Ascending aorta (tissue), 2 donors: Measurements from ENCODE around the gene PDZRN3. TPM values are rescaled to one million over a fixed set of nuclear protein-coding genes. Genes with fewer than 3 reads are reported as not detected.
A peak's percentile ranks its signal among the peaks of the same experiment; 100 is the strongest.

Experiments
- DNase-seq, 2 donors: peaks; one replicate each; pipeline ENCODE4 v3.0.0-alpha.2; 2019; ENCODE audit warnings: low spot score in 2 of 2
- H3K27ac ChIP-seq, 2 donors: fragments of 200-600 bp; sonication (generic); one replicate each; pipeline ENCODE4 v1.5.1; 2016 to 2017; ENCODE audit warnings: mild to moderate bottlenecking in 1 of 2
- H3K27me3 ChIP-seq: fragments of 200-600 bp; sonication (generic); one replicate; pipeline ENCODE4 v1.5.1; 2017
- H3K36me3 ChIP-seq, 2 donors: fragments of 200-600 bp; sonication (generic); one replicate each; pipeline ENCODE4 v1.5.1; 2016
- H3K4me1 ChIP-seq, 2 donors: fragments of 200-600 bp; sonication (generic); one replicate each; pipeline ENCODE4 v1.5.1; 2016 to 2017; ENCODE audit warnings: mild to moderate bottlenecking in 1 of 2
- H3K4me3 ChIP-seq, 2 donors: fragments of 200-600 bp; sonication (generic); one replicate each; pipeline ENCODE4 v1.5.1; 2016 to 2017; ENCODE audit warnings: mild to moderate bottlenecking in 1 of 2
- H3K9me3 ChIP-seq, 2 donors: fragments of 200-600 bp; sonication (generic); one replicate each; pipeline ENCODE4 v1.5.1; 2016
- CTCF ChIP-seq, 3 experiments: fragments of 200-600 bp in 2 of 3; fragments of 450-650 bp in 1 of 3; sonication (generic) in 2 of 3; IDR thresholded peaks; one replicate each; pipeline ENCODE4 v1.5.1; 2016 to 2019; ENCODE audit warnings: antibody characterized with exemption in 3 of 3, mild to moderate bottlenecking in 1 of 3, moderate library complexity in 1 of 3
- intact Hi-C: fragments of 100-400 bp; cut with DNase I; formaldehyde crosslinking; loops from one replicate; pipeline ENCODE4 v1.15.1; 2023
- total RNA-seq: library from RNA; depleted of rRNA; stranded (reverse); fragments of >200 nt; gene quantifications from one replicate; pipeline ENCODE4 v1.1.0, GENCODE V29; 2016

Gene PDZRN3
- total RNA-seq, 1 donor from 2014 or later: 71.9 TPM

- Histone ChIP-seq H3K36me3 (peaks cover 27 to 61% of the 10 kb centered on the region in 2 donors), H3K4me3 (no peak overlapping the region), H3K4me1 (peaks cover 0 to 8% of the 10 kb centered on the region in 2 donors), H3K27ac (peak overlapping the region in 1 of 2 donors; percentile 54), H3K9me3 (no peaks in the 10 kb centered on the region), H3K27me3 (no peaks in the 10 kb centered on the region)
- no peak for DNase-seq
- intact Hi-C loops: no loop called here
- TF ChIP-seq CTCF (IDR thresholded peaks at IDR 0.05): no peak
Measured at GRCh38 chr3:73389117-73389813, 235.5 kb downstream of the PDZRN3 start.

DNA sequence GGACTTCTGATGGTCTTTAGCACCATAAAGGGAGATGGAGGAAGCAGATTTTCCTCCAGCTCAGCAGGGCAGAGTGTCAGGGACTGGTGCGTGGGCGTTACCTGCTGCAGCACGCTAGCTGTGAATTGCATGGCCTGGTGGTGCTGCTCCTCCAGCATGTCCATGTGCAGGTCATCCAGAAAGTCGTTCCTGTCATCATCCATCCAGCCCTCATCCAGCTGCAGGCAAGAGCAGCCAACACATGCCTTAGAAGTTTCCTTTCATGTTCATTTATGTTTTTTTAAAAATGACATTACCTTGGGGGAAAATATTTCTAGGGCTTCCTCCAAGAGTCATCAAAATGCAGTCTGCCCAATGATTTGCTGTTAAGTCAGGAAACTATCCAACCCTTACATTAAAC is 239.2 kb downstream of the PDZRN3 start:
- Histone ChIP-seq H3K4me1 (peaks cover 0 to 8% of the 10 kb centered on the region in 2 donors), H3K9me3 (no peaks in the 10 kb centered on the region), H3K27ac (no peak overlapping the region), H3K4me3 (no peak overlapping the region), H3K27me3 (no peaks in the 10 kb centered on the region), H3K36me3 (peaks cover 39 to 70% of the 10 kb centered on the region in 2 donors)
- no peak for TF ChIP-seq CTCF (IDR thresholded peaks at IDR 0.05)
- DNase-seq: no peak
- intact Hi-C loops: no loop called here

GRCh38 chr3:73384091-73384906 is 240.4 kb downstream of the PDZRN3 start:
- intact Hi-C loops: no loop called here
- Histone ChIP-seq H3K27me3 (no peaks in the 10 kb centered on the region), H3K4me1 (peaks cover 0 to 3% of the 10 kb centered on the region in 2 donors), H3K9me3 (no peaks in the 10 kb centered on the region), H3K4me3 (no peak overlapping the region), H3K27ac (no peak overlapping the region), H3K36me3 (peaks cover 33 to 61% of the 10 kb centered on the region in 2 donors)
- no peak for TF ChIP-seq CTCF (IDR thresholded peaks at IDR 0.05)
- DNase-seq: no peak

- TF ChIP-seq CTCF (IDR thresholded peaks at IDR 0.05): no peak
- H3K9me3 ChIP-seq: no peaks in the 10 kb centered on the region
- H3K27me3 ChIP-seq: no peaks in the 10 kb centered on the region
- intact Hi-C loops: no loop called here
- peaks cover 0 to 3% of the 10 kb centered on the region in 2 donors for H3K4me1 ChIP-seq
- peaks cover 33 to 59% of the 10 kb centered on the region in 2 donors for H3K36me3 ChIP-seq
- H3K27ac ChIP-seq: no peak overlapping the region
- no peak overlapping the region for H3K4me3 ChIP-seq
- no peak for DNase-seq
Measured at GRCh38 chr3:73383470-73384049, 241.2 kb downstream of the PDZRN3 start.

GRCh38 chr3:73381551-73381950 is 243.2 kb downstream of the PDZRN3 start:
- no peak for TF ChIP-seq CTCF (IDR thresholded peaks at IDR 0.05)
- Histone ChIP-seq H3K27me3 (no peaks in the 10 kb centered on the region), H3K9me3 (no peaks in the 10 kb centered on the region), H3K4me1 (peaks cover 0 to 2% of the 10 kb centered on the region in 2 donors), H3K27ac (no peak overlapping the region), H3K4me3 (no peak overlapping the region), H3K36me3 (peaks cover 33 to 45% of the 10 kb centered on the region in 2 donors)
- DNase-seq: no peak
- intact Hi-C loops: no loop called here
